Activated CD4-positive, alpha-beta T cell treated with anti-CD3 and anti-CD28 coated beads for 48 hours (primary cell): ENCODE data around the gene URI1.

Source experiments
- DNase-seq: peaks from one replicate; pipeline ENCODE4 v3.0.0-alpha.2; 2020

URI1 gene

GRCh38 chr19:30061223-30062064 lies 119.4 kb downstream of the URI1 start:
- DNase-seq = no peak

DNA sequence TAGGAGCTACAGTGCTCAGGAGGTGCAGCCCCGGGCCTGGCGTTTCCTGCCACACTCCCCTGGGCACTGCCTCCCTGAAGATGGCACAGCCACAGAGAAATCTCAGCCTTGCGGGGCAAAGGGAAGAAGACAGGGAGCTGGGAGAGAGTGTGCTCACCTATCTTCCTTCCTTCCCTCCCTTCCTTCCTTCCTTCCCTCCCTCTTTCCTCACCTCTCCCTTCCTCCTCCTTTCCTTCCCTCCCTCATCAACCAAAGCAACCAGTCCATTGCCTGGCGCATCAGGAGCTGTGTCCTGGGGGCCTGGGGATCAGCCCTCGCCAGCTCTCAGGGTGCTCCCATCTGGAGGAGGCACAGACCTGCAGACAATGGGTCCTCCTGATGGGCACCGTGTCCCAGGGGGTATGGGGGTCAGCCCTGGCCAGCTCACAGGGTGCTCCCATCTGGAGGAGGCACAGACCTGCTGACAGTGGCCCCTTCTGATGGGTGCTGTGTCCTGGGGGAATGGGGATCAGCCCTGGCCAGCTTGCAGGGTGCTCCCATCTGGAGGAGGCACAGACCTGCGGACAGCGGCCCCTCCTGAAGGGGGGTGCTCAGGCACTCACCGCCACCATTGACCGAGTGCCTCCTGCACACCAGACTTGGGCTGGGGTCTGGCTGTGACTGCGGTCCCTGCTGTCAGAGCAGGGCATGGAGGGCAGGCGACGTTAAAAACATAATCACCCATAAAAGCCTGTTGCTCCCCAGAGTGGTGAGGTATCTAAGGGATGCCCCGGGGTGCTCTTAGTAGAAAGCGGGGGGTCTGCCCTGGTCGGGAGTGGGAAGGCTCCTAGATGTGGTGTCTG lies 120.2 kb downstream of the URI1 start:
- no peak for DNase-seq

DNA sequence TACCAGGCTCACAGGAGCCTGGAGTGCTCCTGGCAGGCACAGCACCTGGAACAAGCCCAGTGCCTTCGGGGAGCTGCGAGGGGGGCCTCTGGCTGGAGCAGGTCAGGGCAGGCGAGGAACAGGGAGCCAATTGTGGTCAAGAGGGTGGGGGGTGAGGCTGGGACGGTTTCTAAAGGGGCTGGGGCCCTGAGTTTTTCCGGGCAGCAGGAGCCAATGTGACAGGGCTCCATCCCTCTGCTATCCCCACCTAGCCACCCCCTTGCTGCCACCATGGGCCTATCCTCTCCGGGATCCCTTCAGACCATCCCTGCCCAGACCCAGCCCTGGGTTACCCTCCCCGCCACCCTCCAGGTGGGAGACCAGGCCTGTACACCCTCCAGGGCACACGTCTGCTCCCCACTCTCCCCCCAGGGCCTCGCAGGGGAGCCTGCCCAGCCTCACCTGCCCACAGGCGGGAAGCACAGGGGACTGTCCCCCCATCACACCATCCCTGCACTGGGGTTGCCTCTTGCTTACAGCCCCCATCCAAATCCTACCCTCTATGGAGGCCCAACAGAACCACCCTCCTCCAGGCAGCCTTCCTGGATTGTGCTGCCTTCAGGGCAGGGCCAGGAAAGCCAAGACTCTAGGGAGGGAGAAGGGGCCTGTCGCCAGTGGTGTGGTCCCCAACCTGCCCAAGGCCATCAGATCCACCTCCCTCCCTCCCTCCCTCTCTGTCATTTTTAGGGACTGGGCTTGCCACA lies 121.0 kb downstream of the URI1 start:
- no peak for DNase-seq

DNA sequence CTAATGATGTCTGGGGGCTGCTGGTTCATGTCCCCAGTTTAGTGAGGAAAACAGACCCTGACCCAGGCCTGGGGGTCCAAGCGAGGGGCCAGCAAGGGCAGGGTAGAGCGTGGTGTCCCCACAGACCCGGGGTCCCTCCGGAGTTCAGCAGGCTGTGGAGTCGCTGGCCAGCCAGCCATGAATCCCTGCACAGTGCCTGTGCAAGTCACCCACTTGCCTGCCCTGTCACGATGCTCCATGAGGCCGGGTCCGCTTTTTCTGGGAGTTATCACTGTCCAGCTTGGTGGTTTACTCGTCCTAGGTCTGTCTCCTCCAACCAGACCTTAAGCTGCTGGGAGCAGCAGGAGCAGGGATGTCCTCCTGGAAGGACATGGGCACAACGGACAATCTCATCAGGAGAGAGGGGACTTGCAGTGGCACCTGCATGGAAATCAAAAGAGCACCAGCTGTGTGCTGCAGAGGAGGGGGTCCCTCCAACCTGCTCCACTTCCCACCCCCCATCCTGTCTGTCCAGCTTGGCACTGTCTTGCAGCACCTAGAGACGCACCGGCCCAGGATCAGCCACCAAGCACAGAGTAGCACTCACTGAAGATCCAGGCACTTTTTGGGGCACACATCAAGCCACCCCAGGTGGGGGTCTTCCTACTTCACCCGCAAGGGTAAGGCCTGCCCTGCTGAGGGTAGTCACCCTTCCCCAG lies 121.8 kb downstream of the URI1 start:
- DNase-seq = no peak

- no peak for DNase-seq
Measured at GRCh38 chr19:30064348-30064699, 122.3 kb downstream of the URI1 start.

DNA sequence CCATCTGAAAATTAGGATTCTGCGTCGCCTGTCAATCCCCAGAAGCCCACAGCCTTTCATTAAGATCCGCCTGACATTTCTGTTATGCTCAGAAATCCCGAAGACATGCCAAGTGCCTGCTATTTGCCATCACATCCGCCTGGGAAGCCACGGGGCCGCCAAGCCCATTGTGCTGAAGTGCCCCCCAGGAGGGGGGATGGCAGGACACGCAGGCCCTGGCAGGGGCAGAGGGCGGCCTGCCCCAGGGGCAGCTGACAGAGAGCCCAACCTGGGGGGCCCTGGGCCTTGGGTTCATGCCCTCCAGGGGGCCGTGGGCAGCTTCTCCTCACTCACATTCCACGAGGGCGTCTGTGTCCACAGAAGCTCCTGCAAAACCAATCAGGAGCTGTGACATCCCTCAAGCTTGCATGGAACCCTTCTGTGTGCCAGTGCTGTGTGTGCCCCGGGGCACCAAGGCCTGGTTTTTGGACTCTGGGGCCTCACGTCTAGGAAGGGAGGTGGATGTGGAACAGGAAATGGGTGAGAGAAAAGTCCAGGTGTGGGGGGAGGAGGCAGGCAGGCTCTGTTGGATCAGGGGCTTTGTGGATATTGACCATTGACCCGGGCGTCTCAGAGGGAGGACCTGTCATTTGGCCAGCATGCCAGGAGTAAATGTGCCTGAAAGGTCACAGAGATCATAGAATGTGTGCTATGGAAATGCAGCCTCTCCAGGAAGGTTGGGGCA lies 122.9 kb downstream of the URI1 start:
- DNase-seq = no peak

DNA sequence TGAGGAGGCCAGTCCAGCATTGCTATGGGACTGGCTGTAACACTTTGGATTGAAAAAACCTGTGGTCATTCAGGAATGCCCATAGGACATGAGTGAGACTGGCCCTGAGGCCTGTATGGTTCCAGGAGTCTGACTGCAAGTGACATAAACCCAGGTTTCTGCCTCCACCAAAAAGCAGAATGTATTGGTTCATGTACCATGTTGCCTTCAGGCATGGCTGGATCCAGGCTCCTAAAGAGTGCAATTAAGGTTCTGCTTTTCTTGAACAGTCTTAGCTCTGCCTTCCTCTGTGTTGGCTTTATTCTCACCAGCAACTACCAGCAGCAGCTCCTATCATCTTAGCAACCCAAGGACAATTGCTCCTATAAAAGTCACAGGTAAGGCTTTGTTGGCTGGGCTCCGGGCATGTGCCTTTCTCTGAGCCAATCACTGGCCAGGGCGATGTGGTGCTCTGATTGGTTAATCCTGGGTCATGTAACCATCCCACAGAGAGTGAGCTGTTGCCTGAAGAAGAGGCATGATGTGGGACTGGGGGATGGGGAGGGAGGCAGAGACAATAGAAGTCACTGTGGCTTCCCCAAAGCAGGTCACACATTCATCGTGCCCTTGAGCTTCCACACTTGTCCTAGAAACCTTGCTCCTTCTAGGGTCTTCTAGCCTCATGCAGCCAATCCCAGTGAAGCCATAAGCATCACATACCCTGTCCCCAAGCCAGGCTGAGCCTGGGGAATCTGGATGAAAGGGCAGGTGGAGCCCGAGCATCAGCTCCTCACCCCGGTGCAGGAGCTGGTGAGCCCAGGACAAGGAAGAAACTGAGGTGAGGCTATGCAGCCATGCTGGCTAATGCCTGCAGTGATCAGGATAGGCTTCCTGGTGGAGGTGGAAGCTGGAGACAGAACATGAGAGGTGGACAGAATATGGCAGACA lies 123.9 kb downstream of the URI1 start:
- no peak for DNase-seq
